Spleen (tissue), 7 donors: Measurements from ENCODE around the gene ZNF385C.

Experiments
- POLR2AphosphoS5 ChIP-seq, 3 donors: sonication (generic); formaldehyde crosslinking; IDR thresholded peaks; one replicate each; pipeline ENCODE4 v1.5.1; 2017; ENCODE audit warnings: antibody characterized with exemption in 3 of 3
- TF ChIP-seq, protein P1 (sequence below), 11 experiments: fragments of 200-600 bp in 7 of 11; fragments of 450-650 bp in 4 of 11; sonication (generic) in 4 of 11; IDR thresholded peaks in 8 of 11; conservative IDR thresholded peaks in 3 of 11; 1 replicate in 7 of 11; 2 replicates in 4 of 11; pipeline versions ENCODE4 v1.4.0 to v1.8.0; 2016 to 2021; ENCODE audit warnings: antibody characterized with exemption in 11 of 11, inconsistent platforms in 4 of 11, mild to moderate bottlenecking in 1 of 11
- donor health status: DM: no; HTN: no; CAD: no; lungs with moderate emphysema.
- donor health status: DM: no; HTN: no; CAD: no.
- donor health status: DM: no; HTN: no; CAD: no.

DNA sequence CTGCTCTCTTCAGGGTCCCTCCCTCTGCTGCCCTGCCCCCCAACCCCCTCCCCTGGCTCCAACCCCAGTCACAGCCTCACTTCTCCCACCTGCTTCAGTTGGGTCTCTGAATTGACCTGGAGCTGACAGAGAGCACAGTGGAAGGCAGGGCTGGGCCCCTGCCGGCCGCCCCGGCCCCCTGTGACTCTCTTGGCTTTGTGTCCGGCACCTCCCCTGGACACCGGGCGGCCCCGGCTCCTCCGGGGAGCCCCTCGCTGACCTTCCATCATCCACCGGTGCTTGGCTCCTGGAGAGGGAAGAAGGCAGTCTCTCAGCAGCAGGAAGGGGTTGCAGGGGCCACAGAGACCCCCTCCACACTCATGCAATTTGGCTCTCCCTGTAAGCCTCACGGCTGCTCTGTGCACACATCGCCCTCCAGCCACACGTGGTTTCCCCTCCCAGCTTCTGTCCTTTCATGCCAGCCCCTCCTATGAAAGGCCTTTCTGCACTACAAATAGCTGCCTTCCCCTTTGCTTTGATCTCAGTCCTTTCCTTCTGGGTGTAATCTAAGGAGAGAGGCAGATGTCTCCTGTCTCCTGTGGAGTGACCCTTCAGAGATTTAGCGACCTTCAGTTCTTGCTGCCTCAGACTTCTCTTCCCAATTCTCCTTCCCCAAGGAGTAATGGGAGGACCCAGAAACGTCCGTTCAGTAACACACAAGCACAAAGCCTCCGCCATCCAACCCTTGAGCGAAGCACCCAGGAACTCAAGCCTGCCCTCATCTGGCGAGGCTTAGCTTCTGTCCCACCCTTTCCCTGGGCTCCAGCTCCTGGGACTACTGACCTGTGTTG, 70.1 kb downstream of the ZNF385C start:
- TF ChIP-seq POLR2AphosphoS5 (IDR thresholded peaks at IDR 0.05) = peak in 1 of 3 donors; percentile 18
- TF ChIP-seq, protein P1, sequence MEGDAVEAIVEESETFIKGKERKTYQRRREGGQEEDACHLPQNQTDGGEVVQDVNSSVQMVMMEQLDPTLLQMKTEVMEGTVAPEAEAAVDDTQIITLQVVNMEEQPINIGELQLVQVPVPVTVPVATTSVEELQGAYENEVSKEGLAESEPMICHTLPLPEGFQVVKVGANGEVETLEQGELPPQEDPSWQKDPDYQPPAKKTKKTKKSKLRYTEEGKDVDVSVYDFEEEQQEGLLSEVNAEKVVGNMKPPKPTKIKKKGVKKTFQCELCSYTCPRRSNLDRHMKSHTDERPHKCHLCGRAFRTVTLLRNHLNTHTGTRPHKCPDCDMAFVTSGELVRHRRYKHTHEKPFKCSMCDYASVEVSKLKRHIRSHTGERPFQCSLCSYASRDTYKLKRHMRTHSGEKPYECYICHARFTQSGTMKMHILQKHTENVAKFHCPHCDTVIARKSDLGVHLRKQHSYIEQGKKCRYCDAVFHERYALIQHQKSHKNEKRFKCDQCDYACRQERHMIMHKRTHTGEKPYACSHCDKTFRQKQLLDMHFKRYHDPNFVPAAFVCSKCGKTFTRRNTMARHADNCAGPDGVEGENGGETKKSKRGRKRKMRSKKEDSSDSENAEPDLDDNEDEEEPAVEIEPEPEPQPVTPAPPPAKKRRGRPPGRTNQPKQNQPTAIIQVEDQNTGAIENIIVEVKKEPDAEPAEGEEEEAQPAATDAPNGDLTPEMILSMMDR (IDR thresholded peaks at IDR 0.05 in 8 of 11, conservative IDR thresholded peaks at IDR 0.05 in 3 of 11) = no peak
